HG02763 (cell line): ENCODE measurements around the gene MAGI1.

Experiments
- ATAC-seq: cut with Tn5 transposase; IDR thresholded peaks from one replicate; pipeline ENCODE4 v1.9.1; 2021; ENCODE audit warnings: mild to moderate bottlenecking, moderate library complexity; ENCODE audit not compliant: unreplicated experiment

MAGI1 gene

DNA sequence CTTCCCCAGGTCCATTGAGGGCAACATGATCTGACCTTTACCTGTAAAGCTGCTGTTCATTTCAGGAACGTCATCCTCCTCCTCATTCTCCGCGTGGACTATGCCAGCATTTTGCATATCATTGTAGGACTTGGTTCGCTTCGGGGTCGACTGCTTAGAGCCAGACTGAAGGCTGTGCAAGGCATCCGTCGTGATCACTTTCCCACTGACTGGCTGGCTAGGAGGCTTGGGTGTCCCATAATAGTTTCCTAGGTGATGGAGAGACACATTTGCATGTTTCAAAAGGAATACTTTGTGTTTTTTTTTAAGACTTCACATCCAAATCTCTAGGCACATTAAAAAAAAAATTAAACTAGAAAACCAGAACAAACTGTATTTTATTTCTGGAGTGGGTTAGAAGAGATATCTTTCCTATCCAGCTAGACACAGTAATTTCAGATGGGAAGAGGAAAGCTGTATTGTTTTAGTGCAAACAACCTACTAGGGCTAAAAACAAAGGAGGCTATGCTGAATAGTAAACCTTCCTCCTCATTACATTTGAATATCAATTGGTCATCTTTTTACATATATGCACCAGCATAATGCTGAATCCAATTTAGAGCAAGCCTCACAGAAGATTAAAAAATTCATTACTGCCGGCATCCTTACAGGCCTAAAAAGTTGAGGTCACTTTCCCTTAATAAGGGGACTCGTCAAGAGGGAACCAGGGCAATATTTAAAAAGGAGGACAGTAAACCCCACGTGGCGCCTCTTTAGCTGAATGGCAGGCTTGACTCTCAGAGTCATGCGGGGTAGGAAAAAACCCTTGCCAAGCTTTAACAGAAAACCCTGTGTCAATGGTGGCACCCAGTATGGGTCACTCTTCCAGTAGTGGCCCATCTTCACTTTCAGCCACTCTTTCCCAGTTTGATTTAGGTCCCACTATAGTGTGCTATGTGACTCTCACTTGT, 559.9 kb downstream of the MAGI1 start:
- no peak for ATAC-seq

DNA sequence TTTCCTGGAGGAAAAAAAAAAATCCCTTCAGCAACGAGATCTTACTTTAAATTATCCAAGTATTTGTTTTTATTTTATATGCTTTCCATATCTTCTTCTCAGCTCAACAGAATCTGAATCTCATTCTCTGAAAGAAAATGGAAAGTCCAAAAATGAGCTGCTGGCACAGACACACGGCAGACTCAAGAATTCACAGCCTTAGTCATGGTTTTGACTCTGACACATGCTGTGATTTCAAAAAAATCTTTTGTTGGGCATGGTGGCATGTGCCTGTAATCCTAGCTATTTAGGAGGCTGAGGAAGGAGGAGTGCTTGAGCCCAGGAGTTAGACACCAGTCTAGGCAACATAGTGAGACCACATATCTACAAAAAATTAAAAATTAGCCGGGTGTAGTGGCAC, 565.0 kb downstream of the MAGI1 start:
- no peak for ATAC-seq

DNA sequence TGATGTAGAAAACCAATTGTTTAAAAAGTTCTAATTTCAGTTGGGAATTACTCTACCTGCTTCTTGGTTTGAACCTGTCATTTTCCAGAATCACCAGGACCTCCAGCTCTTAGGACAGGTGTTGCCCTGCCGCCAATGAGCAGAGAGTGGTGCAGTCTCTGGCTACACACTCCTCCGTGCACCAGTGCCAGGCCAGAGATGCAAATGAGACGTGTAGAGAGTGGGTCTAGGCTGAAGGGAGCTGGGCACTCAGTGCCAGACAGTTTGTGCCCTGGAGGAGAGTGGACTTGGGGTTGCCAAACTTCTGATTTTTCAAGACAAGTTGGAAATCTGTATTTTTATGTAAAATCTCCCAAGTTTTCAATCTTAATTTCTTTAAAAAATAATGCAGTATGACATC, 566.2 kb downstream of the MAGI1 start:
- ATAC-seq = no peak

DNA sequence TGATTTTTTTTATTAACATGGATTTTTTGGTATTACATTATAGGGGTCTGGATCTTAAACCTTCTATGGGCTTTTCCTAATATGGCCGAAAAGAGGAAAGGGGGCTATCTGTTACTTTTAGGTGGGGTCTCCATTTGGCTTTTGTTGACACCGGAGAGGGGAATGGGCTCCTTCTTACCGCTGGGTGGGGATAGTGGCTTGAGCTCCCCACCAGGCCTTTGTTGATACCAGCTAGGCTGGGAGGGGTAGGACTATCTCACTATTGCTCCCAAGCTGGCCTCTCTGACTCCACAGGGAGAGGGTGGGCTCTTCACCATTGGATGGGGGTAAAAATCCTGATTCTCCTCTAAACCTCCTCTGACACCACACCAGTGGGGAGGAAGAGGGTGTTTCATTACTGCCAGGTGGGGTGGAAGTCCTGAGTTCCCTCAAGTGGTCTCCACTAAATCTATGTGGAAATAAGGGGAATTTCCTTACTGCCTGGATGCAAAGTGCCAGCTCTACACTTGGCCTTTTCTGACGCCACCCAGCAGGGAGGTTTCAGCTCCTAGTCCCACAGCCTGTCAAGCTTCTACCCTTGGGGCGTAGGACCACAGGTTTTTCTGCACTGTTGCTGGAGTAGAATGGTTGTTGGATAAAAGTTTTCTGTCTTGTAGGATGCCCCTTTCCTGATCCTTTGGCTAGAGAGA, 572.3 kb downstream of the MAGI1 start:
- ATAC-seq = no peak

DNA sequence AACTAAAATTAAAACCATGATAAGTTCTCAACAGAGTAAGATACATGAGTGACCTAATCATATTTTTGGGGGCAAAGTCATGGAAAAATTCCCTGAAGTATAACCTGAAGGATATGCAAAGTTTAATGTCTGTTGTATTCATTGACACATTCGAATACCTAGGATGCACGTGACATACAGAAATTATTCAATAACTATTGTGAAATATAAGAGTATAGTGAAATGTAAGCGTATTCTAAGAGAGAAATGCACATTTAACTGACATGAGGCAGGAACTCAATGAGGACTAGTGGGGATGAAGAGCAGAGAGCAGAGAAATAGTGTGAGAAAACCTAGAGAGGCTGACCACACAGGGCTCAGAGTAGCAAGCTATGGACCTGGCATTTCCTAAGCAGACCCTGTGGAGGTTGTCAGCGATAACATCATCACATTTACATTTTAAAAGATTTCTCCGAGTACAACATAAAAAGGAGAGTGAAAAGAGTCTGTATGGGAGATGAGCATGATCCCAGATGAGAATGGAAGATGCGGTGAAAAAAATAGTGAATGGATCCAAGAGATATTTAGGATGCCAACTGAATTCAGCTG, 588.8 kb downstream of the MAGI1 start:
- ATAC-seq = no peak

DNA sequence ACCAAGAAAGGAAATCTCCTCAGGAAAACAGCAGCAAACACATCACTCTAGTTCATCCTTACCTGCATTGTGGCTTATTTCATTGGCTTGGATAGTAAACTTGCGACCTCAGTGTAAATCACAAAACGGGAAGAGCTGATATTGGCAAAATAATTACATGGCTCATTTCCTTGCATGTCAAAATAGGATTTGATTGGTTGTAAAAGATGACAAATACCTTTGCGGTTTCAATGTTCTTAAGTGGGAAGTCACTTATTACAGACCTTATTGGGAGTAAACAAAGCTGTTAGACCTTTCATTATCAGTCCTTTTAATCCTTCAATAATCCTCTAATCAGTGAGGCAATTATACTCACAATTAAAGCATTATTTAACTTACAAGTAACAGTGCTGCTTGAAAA, 590.6 kb downstream of the MAGI1 start:
- no peak for ATAC-seq

DNA sequence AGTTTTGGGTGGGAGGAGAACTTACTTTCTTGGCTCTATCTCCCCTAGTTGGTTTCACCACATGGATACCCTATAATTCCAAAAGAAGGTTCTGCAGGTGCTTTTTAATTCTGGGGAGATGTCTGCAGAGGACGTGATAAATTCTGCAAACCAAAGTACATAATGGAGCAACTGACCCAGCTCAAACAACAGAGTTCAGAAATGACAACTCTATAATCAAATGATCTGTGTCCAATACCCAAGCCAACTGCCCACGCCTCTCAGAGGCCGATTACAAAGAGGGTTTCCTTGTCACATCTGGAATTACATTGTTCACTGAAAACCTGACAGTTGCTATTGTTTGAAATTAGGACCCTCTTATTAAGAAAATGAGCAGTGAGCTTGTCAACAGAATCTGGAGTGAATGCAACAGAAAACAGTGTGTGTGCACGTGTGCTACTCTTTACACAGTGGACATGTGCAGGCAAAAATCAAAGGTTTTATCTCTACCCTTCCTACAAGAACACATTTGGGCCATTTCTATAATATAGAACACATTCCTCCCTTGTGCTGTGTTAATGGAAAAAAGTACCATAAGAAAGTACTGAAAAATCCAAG, 593.0 kb downstream of the MAGI1 start:
- ATAC-seq = no peak

DNA sequence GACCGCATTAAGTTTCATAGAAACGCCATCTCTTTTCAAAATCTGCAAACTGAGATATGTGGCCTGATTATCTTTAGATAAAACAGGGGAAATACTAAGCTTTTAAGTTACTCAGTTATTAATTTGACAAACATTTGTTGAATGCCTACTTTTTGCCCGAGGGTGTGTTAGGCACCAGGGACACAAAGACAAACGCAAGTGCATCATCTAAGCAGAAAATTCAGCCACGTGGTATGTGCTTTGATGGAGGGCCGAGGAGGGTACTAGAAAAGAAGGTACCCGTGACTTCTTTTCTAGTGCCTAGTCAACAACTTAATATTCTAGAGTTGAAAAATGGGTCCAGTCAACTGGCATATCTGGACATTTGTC, 594.3 kb downstream of the MAGI1 start:
- no peak for ATAC-seq

DNA sequence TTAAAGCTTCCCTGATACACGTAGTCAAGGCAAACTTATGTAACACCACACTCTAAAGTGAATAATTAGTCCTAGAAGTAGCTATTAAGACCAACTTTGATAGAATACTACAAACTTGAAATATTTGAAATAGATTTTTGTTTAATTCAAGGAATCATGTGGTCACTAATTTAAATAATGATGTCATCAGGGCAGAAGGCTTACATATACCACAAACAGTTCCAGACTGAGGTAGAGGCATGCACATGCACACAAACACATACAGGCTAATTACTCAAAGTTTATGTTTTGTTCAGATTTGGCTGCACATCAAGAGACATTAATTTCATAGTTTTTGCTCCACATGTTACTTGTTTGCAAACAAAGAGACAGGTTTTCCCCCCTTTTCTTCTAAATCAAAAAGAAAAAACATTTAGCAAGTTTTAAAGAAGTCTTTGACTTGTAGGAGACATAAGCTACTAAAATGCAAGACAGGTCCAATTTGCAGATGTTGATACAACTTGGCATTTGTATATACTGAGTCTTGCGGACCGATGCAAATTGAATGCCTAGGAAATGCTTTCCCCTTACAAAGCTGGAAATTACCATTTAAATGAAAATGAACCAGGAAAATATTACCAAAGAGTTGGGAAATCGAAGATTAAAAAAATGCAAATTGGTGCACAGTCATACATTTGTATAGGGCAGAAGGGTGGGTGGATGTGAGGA, 594.8 kb downstream of the MAGI1 start:
- ATAC-seq = no peak

DNA sequence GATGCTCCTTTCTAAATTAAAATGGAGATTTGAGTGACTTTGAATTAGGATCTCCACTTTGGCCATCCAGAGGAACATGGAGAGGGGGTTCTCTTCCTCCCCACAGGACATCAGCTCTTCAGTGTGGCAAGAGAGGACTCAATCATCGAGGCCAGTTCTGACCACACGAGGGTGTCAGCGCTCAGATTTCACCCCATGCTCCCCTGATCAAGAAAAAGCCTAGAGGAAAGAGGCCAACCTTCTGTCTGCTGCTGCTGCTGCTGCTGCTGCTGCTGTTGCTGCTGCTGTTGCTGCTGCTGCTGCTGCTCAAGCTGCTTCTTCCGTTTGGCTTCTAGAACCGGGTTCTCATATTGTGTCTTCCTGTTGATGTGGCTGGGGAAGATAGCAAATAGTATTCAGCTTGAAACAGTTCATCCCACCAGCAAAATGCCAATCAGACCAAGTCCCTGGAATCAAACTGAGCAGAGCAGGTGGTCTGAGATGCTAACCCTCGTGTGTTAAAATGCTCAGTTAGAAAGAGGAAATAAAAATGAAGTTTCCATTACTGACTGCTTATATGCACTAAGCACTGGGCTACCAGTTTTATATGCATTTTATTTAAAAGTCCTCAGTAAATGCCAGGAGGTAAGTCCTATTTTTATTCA, 599.0 kb downstream of the MAGI1 start:
- ATAC-seq = no peak

DNA sequence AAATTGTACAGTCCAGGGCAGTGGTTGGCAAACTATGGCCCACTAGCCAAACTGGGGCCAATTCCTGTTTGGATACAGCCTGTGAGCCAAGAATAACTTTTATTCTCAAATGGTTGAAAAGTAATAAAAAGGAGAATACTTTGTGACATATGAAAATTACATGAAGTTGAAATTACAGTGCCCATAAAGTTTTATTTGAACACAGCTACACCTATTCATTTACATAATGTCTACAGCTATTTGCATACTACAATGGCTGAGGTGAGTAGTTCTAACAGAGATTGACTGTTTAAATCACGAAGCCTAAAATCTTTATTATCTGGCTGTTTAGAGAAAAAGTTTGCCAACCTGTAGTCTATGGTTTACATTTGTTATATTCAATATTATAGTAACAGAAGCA, 600.1 kb downstream of the MAGI1 start:
- no peak for ATAC-seq

DNA sequence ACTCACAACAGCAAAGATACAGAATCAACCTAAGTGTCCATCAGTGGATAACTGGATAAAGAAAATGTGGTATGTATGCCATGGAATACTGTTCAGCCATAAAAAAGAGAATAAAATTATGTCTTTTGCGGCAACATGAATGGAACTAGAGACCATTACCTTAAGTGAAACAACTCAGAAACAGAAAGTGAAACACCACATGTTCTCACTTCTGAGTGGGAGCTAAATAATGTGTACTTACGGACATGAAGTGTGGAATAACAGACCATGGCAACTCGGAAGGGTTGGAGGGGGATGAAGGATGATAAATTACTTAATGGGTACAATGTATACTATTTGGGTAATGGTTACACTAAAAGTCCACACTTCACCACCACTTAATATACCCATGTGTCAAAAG, 600.6 kb downstream of the MAGI1 start:
- no peak for ATAC-seq

DNA sequence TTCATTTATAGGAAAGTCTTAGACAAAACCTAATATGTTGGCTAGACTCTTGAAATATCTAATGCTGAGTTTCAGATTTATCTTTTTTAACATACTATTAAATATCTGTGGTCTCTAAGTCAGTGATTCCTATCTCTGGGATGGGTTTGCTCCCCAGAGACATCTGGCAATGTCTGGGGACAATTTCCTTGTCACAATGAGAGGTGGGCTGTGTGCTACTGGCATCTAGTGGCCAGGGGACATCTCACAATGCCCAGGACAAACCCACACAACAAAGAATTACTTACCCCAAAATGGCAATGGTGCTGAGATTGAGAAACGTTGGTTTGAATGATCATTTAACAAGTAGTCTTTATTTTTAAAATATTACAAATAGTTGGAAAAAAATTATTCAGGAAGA, 602.1 kb downstream of the MAGI1 start:
- no peak for ATAC-seq

DNA sequence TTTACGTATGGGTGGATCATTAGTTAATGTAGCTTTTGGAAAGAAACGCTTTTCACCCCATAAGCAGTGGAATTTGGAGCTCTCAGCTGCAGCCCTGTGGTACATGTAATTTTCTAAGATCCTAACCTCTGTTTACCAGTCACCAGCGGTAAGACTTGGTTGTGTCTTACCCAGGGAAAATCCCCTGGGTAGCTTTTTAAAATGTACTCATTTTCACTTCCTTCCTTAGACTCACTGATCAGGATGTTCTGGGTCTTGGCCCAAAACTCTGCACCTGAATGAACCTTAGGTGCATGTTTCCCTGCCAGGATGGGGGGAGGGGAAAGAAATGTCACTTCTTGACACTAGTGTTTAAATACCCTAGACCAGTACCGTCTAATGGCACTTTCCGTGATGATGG, 605.2 kb downstream of the MAGI1 start:
- ATAC-seq = no peak

DNA sequence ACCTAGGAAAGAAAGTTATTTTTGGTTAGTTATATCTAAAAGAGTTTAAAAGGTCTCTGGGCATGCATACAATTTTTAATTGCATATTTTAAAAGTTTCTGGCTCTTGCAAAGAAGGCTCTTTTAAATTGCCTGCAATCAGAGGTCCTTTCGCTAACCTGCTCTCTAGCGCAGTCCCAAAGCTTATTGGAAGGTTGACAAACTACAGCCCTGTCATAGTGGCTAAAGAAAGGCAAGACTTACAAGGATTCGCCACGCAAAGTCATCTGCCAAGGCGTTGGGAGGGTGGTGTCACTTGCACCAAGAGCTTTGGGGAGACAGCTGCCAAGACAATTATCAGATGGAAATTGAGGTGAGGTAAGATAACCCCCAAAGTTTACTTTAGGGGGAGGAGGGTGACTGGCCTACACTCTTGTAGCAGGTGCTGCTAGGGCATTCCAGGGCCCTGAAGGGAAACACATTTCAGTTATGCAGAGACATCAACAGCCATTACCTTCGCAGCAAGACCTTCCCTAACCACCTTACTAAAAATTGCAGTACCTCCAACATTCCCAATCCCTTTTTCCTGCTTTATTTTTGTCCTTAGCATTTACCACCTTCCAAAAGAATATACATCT, 606.2 kb downstream of the MAGI1 start:
- no peak for ATAC-seq

DNA sequence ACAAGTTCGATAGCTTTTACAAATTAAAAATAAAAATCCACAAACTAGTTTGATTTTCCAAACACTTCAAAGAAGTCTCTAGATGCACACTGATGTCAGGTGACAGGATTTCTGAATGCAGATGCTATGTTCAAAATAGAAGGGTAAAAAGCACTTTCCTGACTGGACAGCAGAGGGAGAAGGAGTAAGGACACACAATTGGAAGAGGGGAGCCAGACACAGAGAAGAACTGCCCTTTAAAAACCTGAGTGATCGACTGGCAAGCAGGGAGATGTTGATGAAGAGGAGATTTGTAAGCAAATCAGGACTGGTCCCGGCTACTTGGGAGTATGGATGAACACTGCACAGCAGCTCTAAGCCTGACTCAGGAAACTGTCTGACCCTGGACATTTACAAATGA, 612.8 kb downstream of the MAGI1 start:
- no peak for ATAC-seq

DNA sequence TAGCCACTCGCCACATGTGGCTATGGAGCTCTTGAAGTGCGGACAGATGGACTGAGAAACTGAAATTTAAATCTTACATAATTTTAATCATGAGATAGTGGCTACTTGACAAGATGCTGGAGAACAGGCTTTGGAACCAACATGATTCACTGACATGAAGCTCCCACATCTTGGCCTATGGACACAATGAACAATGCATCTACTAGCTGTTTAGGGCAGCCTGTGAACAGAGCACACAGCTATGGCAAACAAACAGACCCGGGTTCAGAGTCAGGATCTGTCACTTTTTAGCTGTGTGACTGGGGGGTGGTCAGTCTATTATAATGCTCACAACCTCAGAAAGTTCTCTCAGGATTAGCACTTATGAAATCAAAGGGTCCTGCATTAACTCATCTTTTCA, 616.6 kb downstream of the MAGI1 start:
- no peak for ATAC-seq

DNA sequence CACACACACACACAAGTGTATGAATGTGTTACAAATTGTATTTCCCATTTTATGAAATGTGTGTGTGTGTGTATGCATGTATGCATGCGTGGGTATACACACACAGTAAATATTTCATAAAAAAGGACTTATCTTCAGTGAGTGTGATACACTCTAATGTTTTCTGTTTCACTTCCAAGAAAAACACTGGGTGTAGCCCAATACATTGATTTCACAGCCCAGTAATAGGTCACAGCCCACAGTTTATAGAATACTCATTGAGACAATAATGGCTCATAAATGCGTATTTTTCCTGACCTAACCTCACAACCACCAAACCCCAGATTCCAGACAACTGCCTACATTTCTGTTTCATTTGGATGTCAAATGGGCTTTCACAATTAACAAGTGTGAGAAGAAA, 619.5 kb downstream of the MAGI1 start:
- ATAC-seq = no peak

DNA sequence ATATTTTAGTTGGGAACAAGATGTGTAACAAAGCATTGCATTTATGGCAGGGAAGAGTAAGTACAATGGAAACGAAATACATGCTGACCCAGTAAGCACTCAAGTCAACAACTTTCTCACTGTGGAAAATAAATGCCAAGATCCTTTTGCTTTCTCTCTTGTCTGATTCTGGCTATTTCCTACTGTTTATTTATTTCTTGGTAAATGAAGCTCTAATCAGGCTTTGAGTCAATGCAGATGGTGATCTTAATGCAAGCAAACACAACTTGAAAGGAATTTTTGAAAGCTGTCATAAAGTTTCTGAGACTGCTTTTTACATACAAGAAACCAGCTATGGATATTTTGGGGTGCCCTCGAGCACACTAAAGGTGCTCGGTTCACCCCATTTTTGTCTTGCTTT, 624.8 kb downstream of the MAGI1 start:
- ATAC-seq = no peak

DNA sequence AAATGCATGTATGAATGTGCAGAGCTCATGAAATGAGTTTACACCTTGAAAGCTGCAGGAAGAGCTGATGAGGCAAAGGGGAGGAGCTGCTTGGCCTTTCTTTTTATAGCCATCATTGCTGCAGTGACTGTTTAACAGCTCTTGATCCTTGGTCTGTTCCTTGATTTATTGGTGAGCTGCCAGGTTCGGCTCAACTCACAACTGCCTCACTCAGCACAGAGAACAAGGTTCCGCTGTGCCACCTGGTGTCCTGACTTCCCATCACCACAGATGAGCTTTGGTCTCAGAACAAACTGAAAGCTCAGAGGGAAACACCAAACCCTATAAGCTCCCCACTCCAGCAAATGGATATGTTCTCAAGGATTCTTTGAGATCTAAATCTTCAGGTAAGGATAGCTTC, 626.1 kb downstream of the MAGI1 start:
- no peak for ATAC-seq
